Measurements from ENCODE around the gene GRM8.

GRCh38 chr7:127123220-127123619 lies 129.5 kb downstream of the GRM8 start:
- TF ChIP-seq, protein P1, sequence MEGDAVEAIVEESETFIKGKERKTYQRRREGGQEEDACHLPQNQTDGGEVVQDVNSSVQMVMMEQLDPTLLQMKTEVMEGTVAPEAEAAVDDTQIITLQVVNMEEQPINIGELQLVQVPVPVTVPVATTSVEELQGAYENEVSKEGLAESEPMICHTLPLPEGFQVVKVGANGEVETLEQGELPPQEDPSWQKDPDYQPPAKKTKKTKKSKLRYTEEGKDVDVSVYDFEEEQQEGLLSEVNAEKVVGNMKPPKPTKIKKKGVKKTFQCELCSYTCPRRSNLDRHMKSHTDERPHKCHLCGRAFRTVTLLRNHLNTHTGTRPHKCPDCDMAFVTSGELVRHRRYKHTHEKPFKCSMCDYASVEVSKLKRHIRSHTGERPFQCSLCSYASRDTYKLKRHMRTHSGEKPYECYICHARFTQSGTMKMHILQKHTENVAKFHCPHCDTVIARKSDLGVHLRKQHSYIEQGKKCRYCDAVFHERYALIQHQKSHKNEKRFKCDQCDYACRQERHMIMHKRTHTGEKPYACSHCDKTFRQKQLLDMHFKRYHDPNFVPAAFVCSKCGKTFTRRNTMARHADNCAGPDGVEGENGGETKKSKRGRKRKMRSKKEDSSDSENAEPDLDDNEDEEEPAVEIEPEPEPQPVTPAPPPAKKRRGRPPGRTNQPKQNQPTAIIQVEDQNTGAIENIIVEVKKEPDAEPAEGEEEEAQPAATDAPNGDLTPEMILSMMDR (IDR thresholded peaks at IDR 0.05; ENCODE audit: low read depth, low read length, poor library complexity, severe bottlenecking) = no peak
- TF ChIP-seq EZH2phosphoT487 (IDR thresholded peaks at IDR 0.05; ENCODE audit: borderline replicate concordance, low read length) = no peak
